ENCODE measurements around the gene GNAL. TPM values are rescaled to one million over a fixed set of nuclear protein-coding genes. Genes with fewer than 3 reads are reported as not detected.

Gene GNAL
- total RNA-seq, 1 experiment from 2014 or later = 4.6 TPM

- ChIA-PET RAD21 (ENCODE audit: low non-redundant PET in 1 of 2, low total read pairs in 2 of 2, uncharacterized antibody in 2 of 2, unreplicated experiment in 2 of 2) (no interaction called here), CTCF (no interaction called here), POLR2A (no interaction called here)
- no peak overlapping the region for H3K27ac ChIP-seq (ENCODE audit: low read depth, low read length)
- H3K4me1 ChIP-seq (ENCODE audit: control insufficient read depth in 1 of 2, insufficient read depth in 2 of 2, low read length in 2 of 2) = peaks cover 0 to 5% of the 10 kb centered on the region in 2 experiments; a peak in 1 of 4 replicates
- ATAC-seq (no peak), DNase-seq (ENCODE audit: low read depth, low spot score) (no peak)
- no peak overlapping the region for H2AFZ ChIP-seq (ENCODE audit: low read depth, low read length, poor library complexity, severe bottlenecking)
- TF ChIP-seq, protein P1, sequence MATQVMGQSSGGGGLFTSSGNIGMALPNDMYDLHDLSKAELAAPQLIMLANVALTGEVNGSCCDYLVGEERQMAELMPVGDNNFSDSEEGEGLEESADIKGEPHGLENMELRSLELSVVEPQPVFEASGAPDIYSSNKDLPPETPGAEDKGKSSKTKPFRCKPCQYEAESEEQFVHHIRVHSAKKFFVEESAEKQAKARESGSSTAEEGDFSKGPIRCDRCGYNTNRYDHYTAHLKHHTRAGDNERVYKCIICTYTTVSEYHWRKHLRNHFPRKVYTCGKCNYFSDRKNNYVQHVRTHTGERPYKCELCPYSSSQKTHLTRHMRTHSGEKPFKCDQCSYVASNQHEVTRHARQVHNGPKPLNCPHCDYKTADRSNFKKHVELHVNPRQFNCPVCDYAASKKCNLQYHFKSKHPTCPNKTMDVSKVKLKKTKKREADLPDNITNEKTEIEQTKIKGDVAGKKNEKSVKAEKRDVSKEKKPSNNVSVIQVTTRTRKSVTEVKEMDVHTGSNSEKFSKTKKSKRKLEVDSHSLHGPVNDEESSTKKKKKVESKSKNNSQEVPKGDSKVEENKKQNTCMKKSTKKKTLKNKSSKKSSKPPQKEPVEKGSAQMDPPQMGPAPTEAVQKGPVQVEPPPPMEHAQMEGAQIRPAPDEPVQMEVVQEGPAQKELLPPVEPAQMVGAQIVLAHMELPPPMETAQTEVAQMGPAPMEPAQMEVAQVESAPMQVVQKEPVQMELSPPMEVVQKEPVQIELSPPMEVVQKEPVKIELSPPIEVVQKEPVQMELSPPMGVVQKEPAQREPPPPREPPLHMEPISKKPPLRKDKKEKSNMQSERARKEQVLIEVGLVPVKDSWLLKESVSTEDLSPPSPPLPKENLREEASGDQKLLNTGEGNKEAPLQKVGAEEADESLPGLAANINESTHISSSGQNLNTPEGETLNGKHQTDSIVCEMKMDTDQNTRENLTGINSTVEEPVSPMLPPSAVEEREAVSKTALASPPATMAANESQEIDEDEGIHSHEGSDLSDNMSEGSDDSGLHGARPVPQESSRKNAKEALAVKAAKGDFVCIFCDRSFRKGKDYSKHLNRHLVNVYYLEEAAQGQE (IDR thresholded peaks at IDR 0.05; ENCODE audit: low read depth) = no peak
- no peak for TF ChIP-seq JUND (IDR thresholded peaks at IDR 0.05)
- H3K9me2 ChIP-seq (ENCODE audit: insufficient read depth) = no peaks in the 10 kb centered on the region
- H4K20me1 ChIP-seq (ENCODE audit: insufficient read depth) = no peaks in the 10 kb centered on the region
- H3K36me3 ChIP-seq (ENCODE audit: control insufficient read depth in 1 of 2, insufficient read depth in 2 of 2, low read length in 2 of 2) = no peaks in the 10 kb centered on the region
- H3K27me3 ChIP-seq (ENCODE audit: insufficient read depth, low read length) = no peaks in the 10 kb centered on the region
- BruUV-seq (replicated peaks) = no TSS peak
- no peaks in the 10 kb centered on the region for H3K79me2 ChIP-seq (ENCODE audit: insufficient read depth, low read length)
- H3K4me2 ChIP-seq (ENCODE audit: low read length) = no peak overlapping the region
- no peak overlapping the region for H3K4me3 ChIP-seq (replicated peaks in 1 of 2; ENCODE audit: low read depth in 1 of 2, low read length in 2 of 2)
- H3K9ac ChIP-seq (ENCODE audit: low read length) = no peak overlapping the region
- no peaks in the 10 kb centered on the region for H3K9me3 ChIP-seq (ENCODE audit: control insufficient read depth in 1 of 2, insufficient read depth in 1 of 2, low read depth in 1 of 2, low read length in 2 of 2)
- intact Hi-C loops (cut with micrococcal nuclease) = no loop called here
Observed at GRCh38 chr18:11831921-11832320, 142.9 kb downstream of the GNAL start.

DNA sequence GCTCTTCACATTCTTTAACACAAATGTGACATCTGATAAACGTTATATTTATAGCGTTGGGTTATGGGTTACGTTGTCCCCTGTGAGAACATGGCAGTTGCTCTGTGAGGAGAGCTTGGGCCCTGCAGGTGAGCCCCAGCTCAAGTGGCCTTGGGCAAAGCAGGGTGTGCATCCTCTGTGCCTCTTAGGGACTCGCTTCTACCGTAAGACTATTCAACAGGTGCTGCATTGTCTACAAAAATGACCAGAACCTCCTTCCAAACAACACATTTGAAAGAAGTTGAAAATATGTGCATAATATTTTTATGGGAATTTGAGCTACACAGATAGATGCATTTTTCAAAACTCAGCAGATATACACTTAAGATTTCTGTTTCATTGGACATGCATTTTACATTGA lies 145.7 kb downstream of the GNAL start:
- H3K4me2 ChIP-seq (ENCODE audit: low read length) = no peak overlapping the region
- DNase-seq (ENCODE audit: low read depth, low spot score) (no peak), ATAC-seq (no peak)
- no peak overlapping the region for H2AFZ ChIP-seq (ENCODE audit: low read depth, low read length, poor library complexity, severe bottlenecking)
- H3K79me2 ChIP-seq (ENCODE audit: insufficient read depth, low read length) = no peaks in the 10 kb centered on the region
- no peak overlapping the region for H3K27ac ChIP-seq (ENCODE audit: low read depth, low read length)
- ChIA-PET CTCF (no interaction called here), RAD21 (ENCODE audit: low non-redundant PET in 1 of 2, low total read pairs in 2 of 2, uncharacterized antibody in 2 of 2, unreplicated experiment in 2 of 2) (no interaction called here), POLR2A (no interaction called here)
- H3K4me1 ChIP-seq (ENCODE audit: control insufficient read depth in 1 of 2, insufficient read depth in 2 of 2, low read length in 2 of 2) = peaks cover 0 to 9% of the 10 kb centered on the region in 2 experiments; a peak in 1 of 4 replicates
- H3K9me2 ChIP-seq (ENCODE audit: insufficient read depth) = no peaks in the 10 kb centered on the region
- H3K9ac ChIP-seq (ENCODE audit: low read length) = no peak overlapping the region
- no TSS peak for BruUV-seq (replicated peaks)
- TF ChIP-seq ZNF274 (IDR thresholded peaks at IDR 0.05; ENCODE audit: low read depth, low read length) (no peak), CBX3 (IDR thresholded peaks at IDR 0.05; ENCODE audit: low read depth) (no peak), SIN3A (IDR thresholded peaks at IDR 0.05; ENCODE audit: low read depth) (no peak), RAD21 (IDR thresholded peaks at IDR 0.05; ENCODE audit: low read depth) (no peak), ELF1 (IDR thresholded peaks at IDR 0.05; ENCODE audit: borderline replicate concordance, low read depth) (no peak), POLR2AphosphoS5 (IDR thresholded peaks at IDR 0.05; ENCODE audit: low read depth, low read length) (no peak), ZFX (IDR thresholded peaks at IDR 0.05) (no peak), CEBPB (IDR thresholded peaks at IDR 0.05; ENCODE audit: low read depth) (no peak), SP1 (IDR thresholded peaks at IDR 0.05; ENCODE audit: low read depth) (no peak), EZH2phosphoT487 (IDR thresholded peaks at IDR 0.05; ENCODE audit: borderline replicate concordance) (no peak)
- TF ChIP-seq, protein P2, sequence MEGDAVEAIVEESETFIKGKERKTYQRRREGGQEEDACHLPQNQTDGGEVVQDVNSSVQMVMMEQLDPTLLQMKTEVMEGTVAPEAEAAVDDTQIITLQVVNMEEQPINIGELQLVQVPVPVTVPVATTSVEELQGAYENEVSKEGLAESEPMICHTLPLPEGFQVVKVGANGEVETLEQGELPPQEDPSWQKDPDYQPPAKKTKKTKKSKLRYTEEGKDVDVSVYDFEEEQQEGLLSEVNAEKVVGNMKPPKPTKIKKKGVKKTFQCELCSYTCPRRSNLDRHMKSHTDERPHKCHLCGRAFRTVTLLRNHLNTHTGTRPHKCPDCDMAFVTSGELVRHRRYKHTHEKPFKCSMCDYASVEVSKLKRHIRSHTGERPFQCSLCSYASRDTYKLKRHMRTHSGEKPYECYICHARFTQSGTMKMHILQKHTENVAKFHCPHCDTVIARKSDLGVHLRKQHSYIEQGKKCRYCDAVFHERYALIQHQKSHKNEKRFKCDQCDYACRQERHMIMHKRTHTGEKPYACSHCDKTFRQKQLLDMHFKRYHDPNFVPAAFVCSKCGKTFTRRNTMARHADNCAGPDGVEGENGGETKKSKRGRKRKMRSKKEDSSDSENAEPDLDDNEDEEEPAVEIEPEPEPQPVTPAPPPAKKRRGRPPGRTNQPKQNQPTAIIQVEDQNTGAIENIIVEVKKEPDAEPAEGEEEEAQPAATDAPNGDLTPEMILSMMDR (IDR thresholded peaks at IDR 0.05 in 2 of 3, conservative IDR thresholded peaks at IDR 0.05 in 1 of 3; ENCODE audit: borderline replicate concordance in 1 of 3, insufficient read depth in 1 of 3, low read depth in 2 of 3, low read length in 2 of 3) = no peak
- TF ChIP-seq, protein P3, sequence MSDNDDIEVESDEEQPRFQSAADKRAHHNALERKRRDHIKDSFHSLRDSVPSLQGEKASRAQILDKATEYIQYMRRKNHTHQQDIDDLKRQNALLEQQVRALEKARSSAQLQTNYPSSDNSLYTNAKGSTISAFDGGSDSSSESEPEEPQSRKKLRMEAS (IDR thresholded peaks at IDR 0.05) = no peak
- H3K36me3 ChIP-seq (ENCODE audit: control insufficient read depth in 1 of 2, insufficient read depth in 2 of 2, low read length in 2 of 2) = no peaks in the 10 kb centered on the region
- no peaks in the 10 kb centered on the region for H3K9me3 ChIP-seq (ENCODE audit: control insufficient read depth in 1 of 2, insufficient read depth in 1 of 2, low read depth in 1 of 2, low read length in 2 of 2)
- no peak overlapping the region for H3K4me3 ChIP-seq (replicated peaks in 1 of 2; ENCODE audit: low read depth in 1 of 2, low read length in 2 of 2)
- H4K20me1 ChIP-seq (ENCODE audit: insufficient read depth) = no peaks in the 10 kb centered on the region
- no peaks in the 10 kb centered on the region for H3K27me3 ChIP-seq (ENCODE audit: insufficient read depth, low read length)
- intact Hi-C loops (cut with micrococcal nuclease) = no loop called here

Data from HCT116 (cell line).